Measurements from ENCODE around the gene GRIK3. TPM values are rescaled to one million over a fixed set of nuclear protein-coding genes. Genes with fewer than 3 reads are reported as not detected.

The GRIK3 gene
- total RNA-seq, 3 donors from 2014 or later (not counting 1 experiment from before 2014, with no cell fraction given), result not detected

DNA sequence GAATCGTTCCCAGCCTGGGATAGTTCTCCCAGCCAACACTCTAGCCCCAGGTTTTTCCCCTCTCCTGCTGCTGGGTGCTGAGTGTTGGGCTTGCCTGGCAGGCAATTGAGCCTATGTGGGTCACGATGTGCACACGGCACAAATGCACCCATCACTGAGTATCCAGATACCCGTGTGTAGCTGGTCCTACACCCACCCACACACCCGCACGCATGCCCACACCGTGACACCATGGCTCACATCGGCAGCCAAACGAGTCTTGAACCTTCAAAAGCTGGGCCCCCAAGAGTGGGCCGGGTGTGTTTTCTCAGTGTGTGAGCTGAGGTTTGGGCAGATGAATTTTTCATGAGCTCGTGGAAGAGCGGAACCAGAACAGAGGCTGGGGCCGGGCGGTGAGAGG lies 188.5 kb downstream of the GRIK3 start:
- WGBS (ENCODE audit: insufficient coverage), result 79% methylated on average over 14 of the region's 14 CpGs
- Histone ChIP-seq H3K27me3 (ENCODE audit: control insufficient read depth, insufficient read depth, low read length) (no peaks in the 10 kb centered on the region), H3K9me3 (ENCODE audit: control insufficient read depth, insufficient read depth, low read length) (no peaks in the 10 kb centered on the region), H3K27ac (ENCODE audit: low read length) (no peak overlapping the region), H3K36me3 (ENCODE audit: control insufficient read depth, insufficient read depth, low read length) (no peaks in the 10 kb centered on the region), H3K4me1 (ENCODE audit: control insufficient read depth, insufficient read depth, low read length) (no peaks in the 10 kb centered on the region), H3K4me3 (ENCODE audit: low read length) (no peak overlapping the region)
- TF ChIP-seq, protein P1, sequence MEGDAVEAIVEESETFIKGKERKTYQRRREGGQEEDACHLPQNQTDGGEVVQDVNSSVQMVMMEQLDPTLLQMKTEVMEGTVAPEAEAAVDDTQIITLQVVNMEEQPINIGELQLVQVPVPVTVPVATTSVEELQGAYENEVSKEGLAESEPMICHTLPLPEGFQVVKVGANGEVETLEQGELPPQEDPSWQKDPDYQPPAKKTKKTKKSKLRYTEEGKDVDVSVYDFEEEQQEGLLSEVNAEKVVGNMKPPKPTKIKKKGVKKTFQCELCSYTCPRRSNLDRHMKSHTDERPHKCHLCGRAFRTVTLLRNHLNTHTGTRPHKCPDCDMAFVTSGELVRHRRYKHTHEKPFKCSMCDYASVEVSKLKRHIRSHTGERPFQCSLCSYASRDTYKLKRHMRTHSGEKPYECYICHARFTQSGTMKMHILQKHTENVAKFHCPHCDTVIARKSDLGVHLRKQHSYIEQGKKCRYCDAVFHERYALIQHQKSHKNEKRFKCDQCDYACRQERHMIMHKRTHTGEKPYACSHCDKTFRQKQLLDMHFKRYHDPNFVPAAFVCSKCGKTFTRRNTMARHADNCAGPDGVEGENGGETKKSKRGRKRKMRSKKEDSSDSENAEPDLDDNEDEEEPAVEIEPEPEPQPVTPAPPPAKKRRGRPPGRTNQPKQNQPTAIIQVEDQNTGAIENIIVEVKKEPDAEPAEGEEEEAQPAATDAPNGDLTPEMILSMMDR (IDR thresholded peaks at IDR 0.05), result no peak
- H3K27me3 Mint-ChIP-seq (ENCODE audit: low read depth in 2 of 2), result peaks cover 0 to 8% of the 10 kb centered on the region in 2 donors
- H3K36me3 Mint-ChIP-seq, result no peaks in the 10 kb centered on the region
- intact Hi-C loops (cut with micrococcal nuclease), result no loop called here
- ATAC-seq (no peak), DNase-seq (no peak)
- H3K27ac Mint-ChIP-seq, result no peak overlapping the region
- no peaks in the 10 kb centered on the region for H3K4me1 Mint-ChIP-seq
- no peaks in the 10 kb centered on the region for H3K9me3 Mint-ChIP-seq
- no peak overlapping the region for H3K4me3 Mint-ChIP-seq

- Histone ChIP-seq H3K27me3 (ENCODE audit: control insufficient read depth, insufficient read depth, low read length) (no peaks in the 10 kb centered on the region), H3K4me3 (ENCODE audit: low read length) (no peak overlapping the region), H3K4me1 (ENCODE audit: control insufficient read depth, insufficient read depth, low read length) (no peaks in the 10 kb centered on the region), H3K36me3 (ENCODE audit: control insufficient read depth, insufficient read depth, low read length) (no peaks in the 10 kb centered on the region), H3K9me3 (ENCODE audit: control insufficient read depth, insufficient read depth, low read length) (no peaks in the 10 kb centered on the region), H3K27ac (ENCODE audit: low read length) (no peak overlapping the region)
- no peaks in the 10 kb centered on the region for H3K36me3 Mint-ChIP-seq
- DNase-seq (no peak), ATAC-seq (no peak)
- 78% methylated on average over 8 of the region's 9 CpGs for WGBS (ENCODE audit: insufficient coverage)
- TF ChIP-seq, protein P1 (IDR thresholded peaks at IDR 0.05), result no peak
- no peak overlapping the region for H3K27ac Mint-ChIP-seq
- H3K9me3 Mint-ChIP-seq, result no peaks in the 10 kb centered on the region
- H3K4me1 Mint-ChIP-seq, result no peaks in the 10 kb centered on the region
- H3K27me3 Mint-ChIP-seq (ENCODE audit: low read depth in 2 of 2), result peaks cover 0 to 8% of the 10 kb centered on the region in 2 donors
- intact Hi-C loops (cut with micrococcal nuclease), result no loop called here
- no peak overlapping the region for H3K4me3 Mint-ChIP-seq
Measured at GRCh38 chr1:36844917-36845316, 189.4 kb downstream of the GRIK3 start.

GRCh38 chr1:36843906-36844610 lies 190.3 kb downstream of the GRIK3 start:
- Histone ChIP-seq H3K9me3 (ENCODE audit: control insufficient read depth, insufficient read depth, low read length) (no peaks in the 10 kb centered on the region), H3K27ac (ENCODE audit: low read length) (no peak overlapping the region), H3K27me3 (ENCODE audit: control insufficient read depth, insufficient read depth, low read length) (no peaks in the 10 kb centered on the region), H3K4me1 (ENCODE audit: control insufficient read depth, insufficient read depth, low read length) (no peaks in the 10 kb centered on the region), H3K4me3 (ENCODE audit: low read length) (no peak overlapping the region), H3K36me3 (ENCODE audit: control insufficient read depth, insufficient read depth, low read length) (no peaks in the 10 kb centered on the region)
- H3K4me1 Mint-ChIP-seq, result no peaks in the 10 kb centered on the region
- no peak overlapping the region for H3K4me3 Mint-ChIP-seq
- H3K36me3 Mint-ChIP-seq, result no peaks in the 10 kb centered on the region
- peaks cover 0 to 8% of the 10 kb centered on the region in 2 donors for H3K27me3 Mint-ChIP-seq (ENCODE audit: low read depth in 2 of 2)
- intact Hi-C loops (cut with micrococcal nuclease), result no loop called here
- ATAC-seq, result no peak
- TF ChIP-seq, protein P1 (IDR thresholded peaks at IDR 0.05), result no peak
- DNase-seq, result no peak
- WGBS (ENCODE audit: insufficient coverage), result 83% methylated on average over 11 of the region's 11 CpGs
- H3K9me3 Mint-ChIP-seq, result no peaks in the 10 kb centered on the region
- H3K27ac Mint-ChIP-seq, result no peak overlapping the region

DNA sequence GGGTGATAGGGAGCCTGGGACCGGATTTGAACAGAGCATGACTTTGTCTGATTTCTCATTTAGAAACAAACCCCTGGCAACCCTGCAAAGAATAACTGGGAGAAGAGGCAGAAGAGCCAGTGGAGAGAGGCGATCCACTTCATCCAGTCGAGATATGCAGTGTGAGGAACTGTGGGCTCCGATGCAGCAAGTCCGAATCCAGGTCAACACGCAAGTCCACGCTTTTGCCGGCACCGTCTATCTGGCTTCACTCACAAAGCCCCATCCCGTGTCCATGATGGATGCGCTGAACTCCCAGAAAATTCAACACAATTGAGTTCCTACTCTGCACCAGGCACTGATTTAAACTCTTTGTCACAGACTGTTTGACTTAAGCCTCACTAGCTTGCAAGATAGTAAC lies 191.3 kb downstream of the GRIK3 start:
- DNase-seq (no peak), ATAC-seq (no peak)
- Mint-ChIP-seq H3K9me3 (no peaks in the 10 kb centered on the region), H3K27ac (no peak overlapping the region), H3K36me3 (no peaks in the 10 kb centered on the region), H3K4me3 (no peak overlapping the region), H3K4me1 (no peaks in the 10 kb centered on the region), H3K27me3 (ENCODE audit: low read depth in 2 of 2) (peaks cover 0 to 4% of the 10 kb centered on the region in 2 donors)
- Histone ChIP-seq H3K36me3 (ENCODE audit: control insufficient read depth, insufficient read depth, low read length) (no peaks in the 10 kb centered on the region), H3K4me1 (ENCODE audit: control insufficient read depth, insufficient read depth, low read length) (no peaks in the 10 kb centered on the region), H3K27ac (ENCODE audit: low read length) (no peak overlapping the region), H3K9me3 (ENCODE audit: control insufficient read depth, insufficient read depth, low read length) (no peaks in the 10 kb centered on the region), H3K27me3 (ENCODE audit: control insufficient read depth, insufficient read depth, low read length) (no peaks in the 10 kb centered on the region), H3K4me3 (ENCODE audit: low read length) (no peak overlapping the region)
- TF ChIP-seq, protein P1 (IDR thresholded peaks at IDR 0.05), result no peak
- 83% methylated on average over 11 of the region's 11 CpGs for WGBS (ENCODE audit: insufficient coverage)
- intact Hi-C loops (cut with micrococcal nuclease), result no loop called here
